ENCODE measurements around the gene MRAS.
"Not testable (repeated sequence)": the region's sequence is repeated elsewhere in the genome, so short reads cannot be mapped to it uniquely, and the experiment has no call there.

MRAS gene

GRCh38 chr3:138394686-138395085, 46.3 kb downstream of the MRAS start:
- DNase-seq: no peak

- no peak for DNase-seq
Observed at GRCh38 chr3:138395865-138396751, 47.7 kb downstream of the MRAS start.

- DNase-seq: no peak
Observed at GRCh38 chr3:138396752-138397410, 48.5 kb downstream of the MRAS start.

- DNase-seq: no peak
Observed at GRCh38 chr3:138397983-138398382, 49.6 kb downstream of the MRAS start.

- DNase-seq: no peak
Observed at GRCh38 chr3:138398791-138399575, 50.6 kb downstream of the MRAS start.

- DNase-seq: no peak
Observed at GRCh38 chr3:138399766-138400165, 51.4 kb downstream of the MRAS start.

- DNase-seq: no peak
Observed at GRCh38 chr3:138400651-138401070, 52.3 kb downstream of the MRAS start.

GRCh38 chr3:138401834-138402233, 53.5 kb downstream of the MRAS start:
- DNase-seq: no peak

GRCh38 chr3:138404121-138404520, 55.7 kb downstream of the MRAS start:
- no peak for DNase-seq

GRCh38 chr3:138405001-138405400, 56.6 kb downstream of the MRAS start:
- no peak for DNase-seq

- DNase-seq: no peak
Observed at GRCh38 chr3:138405486-138405885, 57.1 kb downstream of the MRAS start.

- DNase-seq: no peak
Observed at GRCh38 chr3:138406606-138407005, 58.2 kb downstream of the MRAS start.

GRCh38 chr3:138407236-138407907, 59.0 kb downstream of the MRAS start:
- no peak for DNase-seq

GRCh38 chr3:138408751-138409570, 60.6 kb downstream of the MRAS start:
- no peak for DNase-seq

- peak; percentile 66 for DNase-seq
Observed at GRCh38 chr3:138412821-138413551, 64.6 kb downstream of the MRAS start.

- not testable (repeated sequence) for DNase-seq
Observed at GRCh38 chr3:138416236-138416635, 67.9 kb downstream of the MRAS start.

- peak; percentile 92 for DNase-seq
Observed at GRCh38 chr3:138417559-138417982, 69.2 kb downstream of the MRAS start.

- DNase-seq: no peak
Observed at GRCh38 chr3:138418601-138419206, 70.3 kb downstream of the MRAS start.

GRCh38 chr3:138423316-138423715, 74.9 kb downstream of the MRAS start:
- no peak for DNase-seq

GRCh38 chr3:138424323-138424722, 75.9 kb downstream of the MRAS start:
- DNase-seq: no peak

GRCh38 chr3:138426211-138426610, 77.8 kb downstream of the MRAS start:
- no peak for DNase-seq

All from islet precursor cell (in vitro differentiated cells).